HepG2 (cell line): ENCODE data around the gene TTBK1. TPM values are rescaled to one million over a fixed set of nuclear protein-coding genes. Genes with fewer than 3 reads are reported as not detected.

Source experiments
- ATM ChIP-seq: fragments of 450-650 bp; IDR thresholded peaks from 2 replicates; pipeline ENCODE4 v1.7.1; 2017; ENCODE audit warnings: mild to moderate bottlenecking, borderline replicate concordance
- FLYWCH1 ChIP-seq: sonication (generic); formaldehyde crosslinking; IDR thresholded peaks from 2 replicates; pipeline ENCODE4 v1.8.1; 2023; ENCODE audit warnings: mild to moderate bottlenecking, missing genetic modification reagents
- FOXO1 ChIP-seq: sonication (generic); formaldehyde crosslinking; IDR thresholded peaks from 2 replicates; pipeline ENCODE4 v1.4.0; 2020; ENCODE audit warnings: missing genetic modification reagents
- FUBP1 ChIP-seq: sonication (generic); formaldehyde crosslinking; IDR thresholded peaks from 2 replicates; pipeline ENCODE4 v1.5.1; 2020; ENCODE audit warnings: missing genetic modification reagents, mild to moderate bottlenecking, borderline replicate concordance
- GMEB1 ChIP-seq: sonication (generic); formaldehyde crosslinking; IDR thresholded peaks from 2 replicates; pipeline ENCODE4 v1.5.1; 2020; ENCODE audit warnings: missing genetic modification reagents, mild to moderate bottlenecking, borderline replicate concordance
- ISL2 ChIP-seq: sonication (generic); formaldehyde crosslinking; IDR thresholded peaks from 2 replicates; pipeline ENCODE4 v1.5.0; 2020; ENCODE audit warnings: missing genetic modification reagents
- KMT2B ChIP-seq: IDR thresholded peaks from 2 replicates; pipeline ENCODE4 v1.6.1; 2016; ENCODE audit warnings: missing genetic modification reagents, missing compliant biosample characterization
- NBN ChIP-seq: fragments of 450-650 bp; conservative IDR thresholded peaks from 2 replicates; pipeline ENCODE4 v1.6.1; 2017
- RFX5 ChIP-seq: IDR thresholded peaks from 2 replicates; pipeline ENCODE4 v1.6.1; 2011; ENCODE audit warnings: low read depth, low read length, improper control_type of control experiment
- SMAD1 ChIP-seq: sonication (generic); formaldehyde crosslinking; IDR thresholded peaks from 2 replicates; pipeline ENCODE4 v1.4.0; 2020; ENCODE audit warnings: missing genetic modification reagents, low read depth, mild to moderate bottlenecking, borderline replicate concordance
- SPEN ChIP-seq: sonication (generic); formaldehyde crosslinking; IDR thresholded peaks from 2 replicates; pipeline ENCODE4 v1.5.1; 2020; ENCODE audit warnings: low read depth, mild to moderate bottlenecking, missing genetic modification reagents
- ZFP90 ChIP-seq: sonication (generic); formaldehyde crosslinking; IDR thresholded peaks from 2 replicates; pipeline ENCODE4 v1.8.0; 2022; ENCODE audit warnings: missing genetic modification reagents, mild to moderate bottlenecking, inconsistent platforms, borderline replicate concordance
- ZMYM4 ChIP-seq: sonication (generic); formaldehyde crosslinking; IDR thresholded peaks from 2 replicates; pipeline ENCODE4 v1.8.1; 2023; ENCODE audit warnings: mild to moderate bottlenecking, missing genetic modification reagents
- ZNF556 ChIP-seq: sonication (generic); formaldehyde crosslinking; IDR thresholded peaks from 2 replicates; pipeline ENCODE4 v1.4.0; 2020; ENCODE audit warnings: mild to moderate bottlenecking, missing genetic modification reagents, borderline replicate concordance
- ZSCAN12 ChIP-seq: sonication (generic); formaldehyde crosslinking; IDR thresholded peaks from 2 replicates; pipeline ENCODE4 v1.9.0; 2021; ENCODE audit warnings: mild to moderate bottlenecking, missing genetic modification reagents
- polyA plus RNA-seq, 8 experiments: library from polyadenylated mRNA; depleted of rRNA in 3 of 8; stranded (reverse) in 7 of 8; unstranded in 1 of 8; fragments of >200 nt; fragmentation: Illumina TruSeq in 4 of 8; extraction: Trizol in 4 of 8; gene quantifications; 2 replicates each; pipeline versions ENCODE4 v1.2.1 to v1.2.3, GENCODE V29; 2011 to 2016; ENCODE audit warnings: low read depth in 4 of 8, missing spikeins in 1 of 8, mixed read lengths in 1 of 8; ENCODE audit not compliant: insufficient read depth in 1 of 8
- total RNA-seq, 5 experiments: library from RNA; depleted of rRNA; stranded (reverse); fragments of >200 nt; fragmentation: Illumina TruSeq; extraction: Trizol; gene quantifications; 2 replicates each; pipeline ENCODE4 v1.2.3, GENCODE V29; 2016; ENCODE audit warnings: low read depth in 1 of 5
- TF ChIP-seq, protein P1 (sequence below), 2 experiments: sonication (generic) in 1 of 2; formaldehyde crosslinking in 1 of 2; IDR thresholded peaks; 2 replicates each; pipeline versions ENCODE4 v1.6.1 to v1.9.0; 2014 to 2022; ENCODE audit warnings: antibody characterized with exemption in 1 of 2, borderline replicate concordance in 1 of 2, inconsistent platforms in 1 of 2, low read depth in 1 of 2, missing genetic modification reagents in 1 of 2
- TF ChIP-seq, protein P2 (sequence below): fragments of 450-650 bp; IDR thresholded peaks from 2 replicates; pipeline ENCODE4 v1.6.1; 2016

The TTBK1 gene
- total and polyA plus RNA-seq, 2 of the 13 experiments (the other 11 are each of a cell fraction or from before 2014, with no cell fraction given), result 0.24 to 0.33 TPM

DNA sequence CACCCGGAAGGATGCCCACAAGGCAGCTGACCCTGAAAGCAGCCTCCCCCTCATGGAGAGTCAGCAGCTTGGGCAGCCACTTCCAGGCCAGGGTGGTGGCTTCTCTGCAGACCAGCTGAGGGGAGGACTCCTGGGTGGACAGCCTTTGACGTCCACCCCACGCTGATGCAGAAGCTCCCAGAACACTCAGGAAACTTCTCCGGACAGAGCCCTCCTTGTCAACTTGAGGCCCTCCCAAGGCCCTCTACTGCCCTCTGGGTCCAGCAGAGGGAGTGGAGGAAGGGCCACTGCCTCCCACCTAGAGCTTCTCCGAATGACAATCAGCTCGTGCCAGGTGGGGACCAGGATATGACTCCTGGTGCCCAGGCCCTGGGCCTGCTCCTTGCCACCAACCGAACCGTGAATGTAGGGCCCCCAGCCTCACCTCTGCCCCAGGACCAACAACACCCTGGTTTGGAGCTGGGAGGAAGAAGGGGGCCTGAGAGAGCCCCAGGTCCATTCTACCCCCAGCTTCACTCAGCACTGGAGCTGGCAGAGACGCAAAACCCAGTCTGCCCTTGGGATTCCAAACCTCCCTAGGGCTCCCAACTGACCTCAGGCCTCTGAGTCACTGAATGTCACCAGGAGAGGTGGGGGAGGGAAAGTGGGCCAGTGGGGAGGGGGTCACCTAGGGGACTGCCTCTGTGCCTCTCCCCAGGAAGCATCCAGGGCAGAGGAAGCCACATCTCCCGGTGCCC, 43.9 kb downstream of the TTBK1 start (continued):
- TF ChIP-seq, protein P1, sequence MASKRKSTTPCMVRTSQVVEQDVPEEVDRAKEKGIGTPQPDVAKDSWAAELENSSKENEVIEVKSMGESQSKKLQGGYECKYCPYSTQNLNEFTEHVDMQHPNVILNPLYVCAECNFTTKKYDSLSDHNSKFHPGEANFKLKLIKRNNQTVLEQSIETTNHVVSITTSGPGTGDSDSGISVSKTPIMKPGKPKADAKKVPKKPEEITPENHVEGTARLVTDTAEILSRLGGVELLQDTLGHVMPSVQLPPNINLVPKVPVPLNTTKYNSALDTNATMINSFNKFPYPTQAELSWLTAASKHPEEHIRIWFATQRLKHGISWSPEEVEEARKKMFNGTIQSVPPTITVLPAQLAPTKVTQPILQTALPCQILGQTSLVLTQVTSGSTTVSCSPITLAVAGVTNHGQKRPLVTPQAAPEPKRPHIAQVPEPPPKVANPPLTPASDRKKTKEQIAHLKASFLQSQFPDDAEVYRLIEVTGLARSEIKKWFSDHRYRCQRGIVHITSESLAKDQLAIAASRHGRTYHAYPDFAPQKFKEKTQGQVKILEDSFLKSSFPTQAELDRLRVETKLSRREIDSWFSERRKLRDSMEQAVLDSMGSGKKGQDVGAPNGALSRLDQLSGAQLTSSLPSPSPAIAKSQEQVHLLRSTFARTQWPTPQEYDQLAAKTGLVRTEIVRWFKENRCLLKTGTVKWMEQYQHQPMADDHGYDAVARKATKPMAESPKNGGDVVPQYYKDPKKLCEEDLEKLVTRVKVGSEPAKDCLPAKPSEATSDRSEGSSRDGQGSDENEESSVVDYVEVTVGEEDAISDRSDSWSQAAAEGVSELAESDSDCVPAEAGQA (IDR thresholded peaks at IDR 0.05; ENCODE audit: low read depth), result 0 out of 2 replicates have a peak, but pooled peaks have one; percentile 42
- TF ChIP-seq, protein P1 (CRISPR knock-in tag; IDR thresholded peaks at IDR 0.05; ENCODE audit: borderline replicate concordance), result no peak
- TF ChIP-seq SPEN (CRISPR knock-in tag), result no peak
- TF ChIP-seq FLYWCH1 (CRISPR knock-in tag), result no peak
- TF ChIP-seq ATM, result no peak
- 0 out of 2 replicates have a peak, but pooled peaks have one; percentile 8 for TF ChIP-seq SMAD1
- TF ChIP-seq GMEB1 (CRISPR knock-in tag), result 0 out of 2 replicates have a peak, but pooled peaks have one; percentile 41
- TF ChIP-seq ISL2 (CRISPR knock-in tag), result no peak
- TF ChIP-seq ZNF556 (CRISPR knock-in tag), result 0 out of 2 replicates have a peak, but pooled peaks have one; percentile 33
- no peak for TF ChIP-seq ZFP90 (CRISPR knock-in tag)
- no peak for TF ChIP-seq RFX5
- 0 out of 2 replicates have a peak, but pooled peaks have one; percentile 24 for TF ChIP-seq FOXO1 (CRISPR knock-in tag)
- TF ChIP-seq, protein P2, sequence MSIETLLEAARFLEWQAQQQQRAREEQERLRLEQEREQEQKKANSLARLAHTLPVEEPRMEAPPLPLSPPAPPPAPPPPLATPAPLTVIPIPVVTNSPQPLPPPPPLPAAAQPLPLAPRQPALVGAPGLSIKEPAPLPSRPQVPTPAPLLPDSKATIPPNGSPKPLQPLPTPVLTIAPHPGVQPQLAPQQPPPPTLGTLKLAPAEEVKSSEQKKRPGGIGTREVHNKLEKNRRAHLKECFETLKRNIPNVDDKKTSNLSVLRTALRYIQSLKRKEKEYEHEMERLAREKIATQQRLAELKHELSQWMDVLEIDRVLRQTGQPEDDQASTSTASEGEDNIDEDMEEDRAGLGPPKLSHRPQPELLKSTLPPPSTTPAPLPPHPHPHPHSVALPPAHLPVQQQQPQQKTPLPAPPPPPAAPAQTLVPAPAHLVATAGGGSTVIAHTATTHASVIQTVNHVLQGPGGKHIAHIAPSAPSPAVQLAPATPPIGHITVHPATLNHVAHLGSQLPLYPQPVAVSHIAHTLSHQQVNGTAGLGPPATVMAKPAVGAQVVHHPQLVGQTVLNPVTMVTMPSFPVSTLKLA, result no peak
- no peak for TF ChIP-seq FUBP1
- no peak for TF ChIP-seq ZSCAN12 (CRISPR knock-in tag)
- TF ChIP-seq KMT2B, result peak; percentile 5; the same call in 1 of the 2 replicates
- no peak for TF ChIP-seq ZMYM4 (CRISPR knock-in tag)
- TF ChIP-seq NBN, result no peak
